Occipital lobe (tissue), 2 donors: ENCODE results near the gene ATXN1. TPM values are rescaled to one million over a fixed set of nuclear protein-coding genes. Genes with fewer than 3 reads are reported as not detected.

Source experiments
- DNase-seq: peaks from one replicate; lab custom pipeline; 2025; lab: John Stamatoyannopoulos, UW
- total RNA-seq: library from RNA; depleted of rRNA; stranded (reverse); fragments of >200 nt; gene quantifications from one replicate; pipeline ENCODE4 v1.2.3, GENCODE V29; 2014

ATXN1 gene
- total RNA-seq, 1 donor from 2014 or later, result 102 TPM

- no peak for DNase-seq
Observed at GRCh38 chr6:16318953-16319720, 442.1 kb downstream of the ATXN1 start.

- peak; percentile 33 for DNase-seq
Observed at GRCh38 chr6:16318538-16318937, 442.7 kb downstream of the ATXN1 start.

GRCh38 chr6:16316741-16317251 lies 444.5 kb downstream of the ATXN1 start:
- no peak for DNase-seq

GRCh38 chr6:16314296-16314695 lies 447.0 kb downstream of the ATXN1 start:
- DNase-seq, result no peak

- no peak for DNase-seq
Observed at GRCh38 chr6:16313732-16314131, 447.5 kb downstream of the ATXN1 start.

- DNase-seq, result no peak
Observed at GRCh38 chr6:16311763-16312162, 449.5 kb downstream of the ATXN1 start.

GRCh38 chr6:16306334-16306733 lies 454.9 kb downstream of the ATXN1 start:
- no peak for DNase-seq

- DNase-seq, result no peak
Observed at GRCh38 chr6:16305788-16306187, 455.5 kb downstream of the ATXN1 start.

GRCh38 chr6:16305246-16305725 lies 456.0 kb downstream of the ATXN1 start:
- DNase-seq, result no peak

- DNase-seq, result no peak
Observed at GRCh38 chr6:16302721-16303552, 458.3 kb downstream of the ATXN1 start.

- DNase-seq, result no peak
Observed at GRCh38 chr6:16301511-16301910, 459.7 kb downstream of the ATXN1 start.

- no peak for DNase-seq
Observed at GRCh38 chr6:16299861-16300260, 461.4 kb downstream of the ATXN1 start.

- DNase-seq, result peak; percentile 28
Observed at GRCh38 chr6:16296061-16296670, 465.1 kb downstream of the ATXN1 start.

GRCh38 chr6:16295471-16295870 lies 465.8 kb downstream of the ATXN1 start:
- DNase-seq, result no peak

- DNase-seq, result no peak
Observed at GRCh38 chr6:16295060-16295459, 466.2 kb downstream of the ATXN1 start.

GRCh38 chr6:16294371-16294770 lies 466.9 kb downstream of the ATXN1 start:
- no peak for DNase-seq

- DNase-seq, result no peak
Observed at GRCh38 chr6:16292942-16293341, 468.3 kb downstream of the ATXN1 start.

- no peak for DNase-seq
Observed at GRCh38 chr6:16292432-16292831, 468.8 kb downstream of the ATXN1 start.

GRCh38 chr6:16291739-16292138 lies 469.5 kb downstream of the ATXN1 start:
- no peak for DNase-seq

- no peak for DNase-seq
Observed at GRCh38 chr6:16288163-16288562, 473.1 kb downstream of the ATXN1 start.

- peak; percentile 38 for DNase-seq
Observed at GRCh38 chr6:16286151-16286522, 475.1 kb downstream of the ATXN1 start.
